ENCODE results near the gene MYO1A. TPM values are rescaled to one million over a fixed set of nuclear protein-coding genes. Genes with fewer than 3 reads are reported as not detected.

MYO1A gene
- total and polyA plus RNA-seq, 12 donors = 0.01 to 0.08 TPM; not detected in 10

- intact Hi-C loops (cut with DNase I) = no loop called here
Measured at GRCh38 chr12:57033431-57033830, 16.5 kb downstream of the MYO1A start.

GRCh38 chr12:57031789-57032188 lies 18.1 kb downstream of the MYO1A start:
- Histone ChIP-seq H3K9me3 (no peaks in the 10 kb centered on the region), H3K4me3 (no peak overlapping the region), H3K4me1 (peaks cover 0 to 5% (median 0%) of the 10 kb centered on the region in 9 donors), H3K27ac (no peak overlapping the region), H3K36me3 (no peaks in the 10 kb centered on the region), H3K27me3 (peaks cover 0 to 7% (median 3%) of the 10 kb centered on the region in 7 donors)
- intact Hi-C loops (cut with DNase I) = no loop called here
- DNase-seq = no peak
- 82 to 87% methylated on average over 7 of the region's 7 CpGs for WGBS, 2 donors
- no peak for ATAC-seq
- no peak for TF ChIP-seq CTCF (IDR thresholded peaks at IDR 0.05)

More at GRCh38 chr12:57033431-57033830, 16.5 kb downstream of the MYO1A start:
- no peaks in the 10 kb centered on the region for H3K36me3 ChIP-seq
- H3K4me1 ChIP-seq = peaks cover 0 to 5% (median 0%) of the 10 kb centered on the region in 9 donors
- H3K27ac ChIP-seq = no peak overlapping the region
- ATAC-seq (no peak), DNase-seq (no peak)
- no peak overlapping the region for H3K4me3 ChIP-seq
- no peaks in the 10 kb centered on the region for H3K9me3 ChIP-seq
- TF ChIP-seq CTCF (IDR thresholded peaks at IDR 0.05) = no peak
- H3K27me3 ChIP-seq = peaks cover 0 to 4% (median 0%) of the 10 kb centered on the region in 7 donors
- WGBS, 2 donors = 93% methylated on average over 3 of the region's 3 CpGs

- Histone ChIP-seq H3K36me3 (no peaks in the 10 kb centered on the region), H3K4me1 (peaks cover 0 to 5% (median 0%) of the 10 kb centered on the region in 9 donors), H3K9me3 (no peaks in the 10 kb centered on the region), H3K27me3 (peaks cover 0 to 7% (median 3%) of the 10 kb centered on the region in 7 donors), H3K4me3 (no peak overlapping the region), H3K27ac (no peak overlapping the region)
- 46 to 47% methylated on average over 2 of the region's 2 CpGs for WGBS, 2 donors
- intact Hi-C loops (cut with DNase I) = no loop called here
- no peak for TF ChIP-seq CTCF (IDR thresholded peaks at IDR 0.05)
- ATAC-seq (no peak), DNase-seq (no peak)
Measured at GRCh38 chr12:57031138-57031725, 18.7 kb downstream of the MYO1A start.

GRCh38 chr12:57029457-57029856 lies 20.5 kb downstream of the MYO1A start:
- TF ChIP-seq CTCF (IDR thresholded peaks at IDR 0.05) = no peak
- intact Hi-C loops (cut with DNase I) = no loop called here
- WGBS, 2 donors = 92 to 95% methylated on average over 7 of the region's 7 CpGs
- Histone ChIP-seq H3K4me1 (peaks cover 0 to 5% (median 0%) of the 10 kb centered on the region in 9 donors), H3K36me3 (no peaks in the 10 kb centered on the region), H3K4me3 (no peak overlapping the region), H3K27ac (no peak overlapping the region), H3K9me3 (no peaks in the 10 kb centered on the region), H3K27me3 (peaks cover 0 to 7% (median 4%) of the 10 kb centered on the region in 7 donors)
- no peak for DNase-seq
- no peak for ATAC-seq
